Hindlimb muscle (tissue), 1 donor: ENCODE measurements around the gene EIF4E3. TPM values are rescaled to one million over a fixed set of nuclear protein-coding genes. Genes with fewer than 3 reads are reported as not detected.

Experiments used
- DNase-seq: peaks from one replicate; pipeline ENCODE4 v3.0.0-alpha.2; 2013
- polyA plus RNA-seq: library from polyadenylated mRNA; unstranded; fragments of 120-200 nt; gene quantifications from one replicate; pipeline ENCODE4 v1.2.1, GENCODE V29; 2013; ENCODE audit not compliant: insufficient read length

Gene EIF4E3
- polyA plus RNA-seq = 9.3 TPM

GRCh38 chr3:71725271-71725991, at the start of gene EIF4E3:
Gene EIF4E3 (minus strand): TSS chr3:71725402. CDS start chr3:71725367, 35 bp downstream.
- DNase-seq = peak; percentile 40

GRCh38 chr3:71771884-71772283, 46.7 kb upstream of the EIF4E3 start:
- DNase-seq = no peak

- no peak for DNase-seq
Measured at GRCh38 chr3:71771126-71771525, 45.9 kb upstream of the EIF4E3 start.

- no peak for DNase-seq
Measured at GRCh38 chr3:71763426-71763825, 38.2 kb upstream of the EIF4E3 start.

- DNase-seq = no peak
Measured at GRCh38 chr3:71760140-71760539, 34.9 kb upstream of the EIF4E3 start.

GRCh38 chr3:71759401-71759800, 34.2 kb upstream of the EIF4E3 start:
- DNase-seq = no peak

- DNase-seq = no peak
Measured at GRCh38 chr3:71758091-71758490, 32.9 kb upstream of the EIF4E3 start.

GRCh38 chr3:71754610-71755253, 29.5 kb upstream of the EIF4E3 start:
- DNase-seq = peak; percentile 8

- DNase-seq = peak; percentile 58
Measured at GRCh38 chr3:71753701-71754609, 28.8 kb upstream of the EIF4E3 start, which contains the start of gene GPR27. Gene GPR27 (plus strand): TSS chr3:71753855. CDS start chr3:71754050, 195 bp downstream.

- no peak for DNase-seq
Measured at GRCh38 chr3:71752831-71753700, 27.9 kb upstream of the EIF4E3 start.

- DNase-seq = no peak
Measured at GRCh38 chr3:71751602-71752001, 26.4 kb upstream of the EIF4E3 start.

GRCh38 chr3:71744738-71745137, 19.5 kb upstream of the EIF4E3 start:
- no peak for DNase-seq

- no peak for DNase-seq
Measured at GRCh38 chr3:71742621-71743020, 17.4 kb upstream of the EIF4E3 start.

- DNase-seq = no peak
Measured at GRCh38 chr3:71734881-71735280, 9.7 kb upstream of the EIF4E3 start.

GRCh38 chr3:71733319-71733718, 8.1 kb upstream of the EIF4E3 start:
- DNase-seq = no peak

- no peak for DNase-seq
Measured at GRCh38 chr3:71732637-71733036, 7.4 kb upstream of the EIF4E3 start.

GRCh38 chr3:71728632-71729342, 3.6 kb upstream of the EIF4E3 start:
- DNase-seq = no peak

- DNase-seq = no peak
Measured at GRCh38 chr3:71726146-71726545, 944 bp upstream of the EIF4E3 start.

- no peak for DNase-seq
Measured at GRCh38 chr3:71724584-71725270, 475 bp downstream of the EIF4E3 start.

GRCh38 chr3:71724171-71724453, 1.1 kb downstream of the EIF4E3 start:
- DNase-seq = no peak
